Glutamatergic neuron (in vitro differentiated cells): ENCODE results near the gene NEGR1. TPM values are rescaled to one million over a fixed set of nuclear protein-coding genes. Genes with fewer than 3 reads are reported as not detected.

Experiments
- DNase-seq: peaks from one replicate; pipeline ENCODE4 v3.0.0; 2022
- H3K27ac Mint-ChIP-seq: one replicate; pipeline ENCODE4 v1.8.0; 2020; ENCODE audit warnings: mild to moderate bottlenecking, mixed read lengths, inconsistent platforms; ENCODE audit not compliant: unreplicated experiment
- H3K27me3 Mint-ChIP-seq: one replicate; pipeline ENCODE4 v1.8.0; 2020; ENCODE audit warnings: mild to moderate bottlenecking, moderate library complexity, mixed read lengths, inconsistent platforms; ENCODE audit not compliant: unreplicated experiment
- H3K36me3 Mint-ChIP-seq: one replicate; pipeline ENCODE4 v1.8.0; 2020; ENCODE audit warnings: mild to moderate bottlenecking, mixed read lengths, inconsistent platforms; ENCODE audit not compliant: unreplicated experiment
- H3K4me1 Mint-ChIP-seq: one replicate; pipeline ENCODE4 v1.8.0; 2020; ENCODE audit warnings: mild to moderate bottlenecking, low read depth, mixed read lengths, inconsistent platforms; ENCODE audit not compliant: unreplicated experiment
- H3K4me3 Mint-ChIP-seq: one replicate; pipeline ENCODE4 v1.8.0; 2020; ENCODE audit warnings: mild to moderate bottlenecking, mixed read lengths, inconsistent platforms; ENCODE audit not compliant: unreplicated experiment
- H3K9me3 Mint-ChIP-seq: one replicate; pipeline ENCODE4 v1.8.0; 2020; ENCODE audit warnings: mild to moderate bottlenecking, moderate library complexity, mixed read lengths, inconsistent platforms; ENCODE audit not compliant: unreplicated experiment
- CTCF ChIP-seq: fragments of 200-600 bp; sonication (generic); IDR thresholded peaks from one replicate; pipeline ENCODE4 v1.5.0; 2021; ENCODE audit not compliant: partially characterized antibody, unreplicated experiment
- total RNA-seq: library from RNA; stranded (reverse); fragmentation: NEBNext Ultra II Directional; extraction: Animal tissue kit (Norgen Biotek cat#: 25700); gene quantifications from one replicate; pipeline ENCODE4 v1.2.1, GENCODE V29; 2021; ENCODE audit not compliant: unreplicated experiment

NEGR1 gene
- total RNA-seq, 1 donor from 2014 or later: 0.51 TPM

- peaks cover 4% of the 10 kb centered on the region for H3K27me3 Mint-ChIP-seq
- H3K4me3 Mint-ChIP-seq: no peak overlapping the region
- H3K9me3 Mint-ChIP-seq: peaks cover 6% of the 10 kb centered on the region
These were observed 2.2 kb downstream of the NEGR1 start for GRCh38 chr1:72280131-72280530.

GRCh38 chr1:72278461-72278860, 3.9 kb downstream of the NEGR1 start:
- no peak for TF ChIP-seq CTCF
- DNase-seq: no peak
- Mint-ChIP-seq H3K9me3 (peaks cover 6% of the 10 kb centered on the region), H3K36me3 (no peaks in the 10 kb centered on the region), H3K27me3 (peaks cover 4% of the 10 kb centered on the region), H3K4me1 (no peaks in the 10 kb centered on the region), H3K4me3 (no peak overlapping the region), H3K27ac (no peak overlapping the region)

More at GRCh38 chr1:72280131-72280530, 2.2 kb downstream of the NEGR1 start:
- no peak for TF ChIP-seq CTCF
- no peak for DNase-seq
- Mint-ChIP-seq H3K4me1 (no peaks in the 10 kb centered on the region), H3K36me3 (no peaks in the 10 kb centered on the region), H3K27ac (no peak overlapping the region)

GRCh38 chr1:72271555-72272085, 10.7 kb downstream of the NEGR1 start:
- Mint-ChIP-seq H3K4me1 (no peaks in the 10 kb centered on the region), H3K4me3 (no peak overlapping the region), H3K36me3 (no peaks in the 10 kb centered on the region), H3K27ac (no peak overlapping the region), H3K9me3 (no peaks in the 10 kb centered on the region), H3K27me3 (no peaks in the 10 kb centered on the region)
- DNase-seq: no peak
- TF ChIP-seq CTCF: no peak

GRCh38 chr1:72262735-72263134, 19.6 kb downstream of the NEGR1 start:
- TF ChIP-seq CTCF: no peak
- Mint-ChIP-seq H3K4me3 (no peak overlapping the region), H3K36me3 (no peaks in the 10 kb centered on the region), H3K9me3 (no peaks in the 10 kb centered on the region), H3K27me3 (no peaks in the 10 kb centered on the region), H3K27ac (no peak overlapping the region), H3K4me1 (no peaks in the 10 kb centered on the region)
- no peak for DNase-seq

- Mint-ChIP-seq H3K9me3 (no peaks in the 10 kb centered on the region), H3K36me3 (no peaks in the 10 kb centered on the region), H3K4me3 (no peak overlapping the region), H3K27ac (no peak overlapping the region), H3K27me3 (no peaks in the 10 kb centered on the region), H3K4me1 (no peaks in the 10 kb centered on the region)
- DNase-seq: no peak
- no peak for TF ChIP-seq CTCF
These were observed 29.2 kb downstream of the NEGR1 start for GRCh38 chr1:72253132-72253531.
